GM18517 (cell line): ENCODE data around the gene PSME3IP1.
"Not testable (repeated sequence)": the region's sequence is repeated elsewhere in the genome, so short reads cannot be mapped to it uniquely, and the experiment has no call there.

Experiments
- ATAC-seq: cut with Tn5 transposase; IDR thresholded peaks from one replicate; pipeline ENCODE4 v1.9.1; 2021; ENCODE audit warnings: mild to moderate bottlenecking, moderate library complexity; ENCODE audit not compliant: unreplicated experiment

PSME3IP1 gene

GRCh38 chr16:57200321-57200720 lies 14.5 kb upstream of the PSME3IP1 start:
- not testable (repeated sequence) for ATAC-seq

- no peak for ATAC-seq
Observed at GRCh38 chr16:57196753-57197152, 10.9 kb upstream of the PSME3IP1 start.

- no peak for ATAC-seq
Observed at GRCh38 chr16:57196286-57196685, 10.4 kb upstream of the PSME3IP1 start.

GRCh38 chr16:57194512-57194911 lies 8.7 kb upstream of the PSME3IP1 start:
- no peak for ATAC-seq

- ATAC-seq: no peak
Observed at GRCh38 chr16:57192720-57193486, 7.1 kb upstream of the PSME3IP1 start.

GRCh38 chr16:57192146-57192545 lies 6.3 kb upstream of the PSME3IP1 start:
- no peak for ATAC-seq

- ATAC-seq: no peak
Observed at GRCh38 chr16:57191056-57191571, 5.3 kb upstream of the PSME3IP1 start.

GRCh38 chr16:57190136-57190535 lies 4.3 kb upstream of the PSME3IP1 start:
- ATAC-seq: no peak

- ATAC-seq: not testable (repeated sequence)
Observed at GRCh38 chr16:57189527-57189926, 3.7 kb upstream of the PSME3IP1 start.

- no peak for ATAC-seq
Observed at GRCh38 chr16:57188711-57189002, 2.8 kb upstream of the PSME3IP1 start.

GRCh38 chr16:57187902-57188710 lies 2.3 kb upstream of the PSME3IP1 start:
- ATAC-seq: not testable (repeated sequence)

GRCh38 chr16:57186872-57187854 lies 1.3 kb upstream of the PSME3IP1 start:
- ATAC-seq: no peak

- ATAC-seq: peak; percentile 44
Observed at GRCh38 chr16:57185446-57185944, 344 bp downstream of the PSME3IP1 start.

GRCh38 chr16:57184887-57185445 lies 873 bp downstream of the PSME3IP1 start:
- no peak for ATAC-seq

- no peak for ATAC-seq
Observed at GRCh38 chr16:57184113-57184512, 1.7 kb downstream of the PSME3IP1 start.

- no peak for ATAC-seq
Observed at GRCh38 chr16:57179215-57179828, 6.5 kb downstream of the PSME3IP1 start.

GRCh38 chr16:57178793-57179212 lies 7.0 kb downstream of the PSME3IP1 start:
- no peak for ATAC-seq

GRCh38 chr16:57178196-57178595 lies 7.6 kb downstream of the PSME3IP1 start:
- no peak for ATAC-seq

- ATAC-seq: no peak
Observed at GRCh38 chr16:57175896-57176295, 9.9 kb downstream of the PSME3IP1 start.

GRCh38 chr16:57172721-57173290 lies 13.0 kb downstream of the PSME3IP1 start:
- no peak for ATAC-seq
